Stimulated activated CD4-positive, alpha-beta T cell treated with anti-CD3 and anti-CD28 coated beads, Interleukin-2, amount 100 ng/mL, for 24 hours (primary cell): ENCODE measurements around the gene ATP6V1F.

Experiments used
- DNase-seq, 2 donors: peaks; one replicate each; pipeline ENCODE4 v3.0.0-alpha.2; 2020

The ATP6V1F gene, protein sequence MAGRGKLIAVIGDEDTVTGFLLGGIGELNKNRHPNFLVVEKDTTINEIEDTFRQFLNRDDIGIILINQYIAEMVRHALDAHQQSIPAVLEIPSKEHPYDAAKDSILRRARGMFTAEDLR

GRCh38 chr7:128862571-128863432, at the start of gene ATP6V1F:
TSS of gene ATP6V1F (plus strand) at chr7:128862856. CDS start at chr7:128862905, 49 bp downstream.
- DNase-seq: peak; percentile 99 to 100

DNA sequence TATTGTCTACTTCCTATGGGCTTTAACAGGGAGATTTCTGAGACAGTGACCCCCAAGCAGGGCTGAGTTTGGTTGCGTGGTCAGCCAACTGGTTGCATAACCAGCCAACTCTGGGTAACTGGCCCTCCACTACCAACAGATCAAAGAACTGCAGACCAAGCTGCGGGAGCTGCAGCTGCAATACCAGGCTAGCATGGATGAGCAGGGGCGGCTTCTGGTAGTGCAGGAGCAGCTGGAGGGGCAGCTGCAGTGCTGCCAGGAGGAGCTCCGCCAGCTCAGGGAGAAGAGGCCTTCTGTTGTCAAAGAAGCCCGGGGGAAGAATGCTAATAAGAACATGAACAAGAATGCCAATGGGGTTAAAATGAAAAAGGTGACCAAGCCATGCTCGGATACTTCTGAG, 48.2 kb upstream of the ATP6V1F start:
- no peak for DNase-seq

- DNase-seq: no peak
Measured at GRCh38 chr7:128815289-128815942, 47.2 kb upstream of the ATP6V1F start.

DNA sequence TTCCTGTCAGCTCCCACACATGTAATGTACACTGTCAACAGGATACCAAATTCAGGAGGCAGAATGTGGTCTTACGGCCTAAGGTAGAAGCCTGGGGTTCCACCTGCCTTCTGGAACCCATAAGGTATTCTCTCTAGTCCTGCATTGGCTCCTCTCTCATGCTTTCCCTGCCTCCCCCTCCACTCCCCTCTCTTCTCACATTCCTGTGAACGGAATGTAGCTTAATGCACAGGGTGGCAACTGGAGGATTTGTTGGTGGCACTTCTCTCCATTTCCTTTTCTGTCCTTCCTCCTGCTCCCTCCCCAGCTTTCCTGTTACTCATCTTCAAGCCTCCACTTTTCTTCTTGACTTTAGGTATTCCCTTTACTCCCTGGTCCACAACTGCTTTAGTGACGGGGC, 44.0 kb upstream of the ATP6V1F start:
- no peak for DNase-seq

DNA sequence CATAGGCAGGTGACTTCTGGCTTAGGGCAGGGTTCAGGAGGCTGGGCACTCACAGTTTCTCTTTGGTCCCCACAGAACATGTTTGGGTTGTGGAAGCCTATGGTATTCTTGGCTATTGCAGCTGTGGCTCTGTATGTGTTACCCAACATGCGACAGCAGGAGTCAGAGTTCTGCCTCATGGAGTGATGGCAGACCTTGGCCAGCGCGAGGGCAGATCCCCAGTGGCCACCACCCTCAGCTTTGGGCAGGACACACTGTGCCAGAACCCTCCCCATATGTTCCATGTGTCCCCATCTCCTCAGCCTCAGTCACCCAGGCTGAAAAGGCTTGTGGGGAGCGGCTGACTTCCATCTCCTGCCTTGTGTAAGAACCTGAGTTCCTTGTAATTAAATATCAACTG, 40.9 kb upstream of the ATP6V1F start:
- no peak for DNase-seq

GRCh38 chr7:128826512-128826911, 36.1 kb upstream of the ATP6V1F start:
- DNase-seq: no peak

- DNase-seq: no peak
Measured at GRCh38 chr7:128826916-128827247, 35.8 kb upstream of the ATP6V1F start.

GRCh38 chr7:128827248-128827958, 35.3 kb upstream of the ATP6V1F start:
- DNase-seq: no peak

DNA sequence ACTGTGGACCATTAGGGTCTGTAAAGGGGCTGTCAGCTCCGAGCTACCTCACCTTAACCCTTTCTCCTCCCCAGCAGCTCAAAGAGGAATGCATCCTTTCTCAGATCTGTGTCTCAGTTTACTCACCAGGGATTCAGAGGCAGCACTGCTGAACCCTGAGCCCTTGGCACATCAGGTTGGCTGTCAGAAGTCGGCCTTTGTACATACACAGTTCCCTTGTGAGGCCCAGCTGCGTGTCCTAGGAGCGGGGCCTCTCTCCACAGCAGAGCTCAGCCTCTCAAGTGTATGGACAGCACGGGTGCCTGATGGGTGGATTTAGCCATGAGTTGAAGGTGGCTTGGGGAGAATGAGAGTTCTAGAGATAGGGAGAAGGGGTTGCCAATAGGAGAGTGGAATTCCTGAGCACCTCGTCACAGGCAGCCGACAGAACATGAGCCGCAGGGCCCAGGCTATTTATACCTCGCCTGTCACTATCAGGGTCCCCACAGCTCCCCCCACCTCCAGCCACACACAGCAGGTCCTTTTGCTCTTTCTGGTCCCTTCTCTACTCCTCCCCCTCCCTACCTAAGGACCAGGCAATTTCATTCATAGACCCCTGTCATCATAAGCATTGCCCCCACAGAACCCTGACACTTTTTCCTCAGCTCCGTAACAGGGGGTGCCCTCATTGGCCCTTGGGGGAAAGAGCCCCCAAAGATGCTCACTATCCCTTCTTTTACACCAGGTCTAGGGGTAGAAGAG, 34.5 kb upstream of the ATP6V1F start:
- DNase-seq: no peak

- DNase-seq: no peak
Measured at GRCh38 chr7:128829391-128830166, 33.1 kb upstream of the ATP6V1F start.

GRCh38 chr7:128830231-128831177, 32.2 kb upstream of the ATP6V1F start, which contains the start of gene FLNC:
TSS of gene FLNC (plus strand) at chr7:128830406. CDS start at chr7:128830638, 232 bp downstream.
- DNase-seq: peak; percentile 35 to 45

DNA sequence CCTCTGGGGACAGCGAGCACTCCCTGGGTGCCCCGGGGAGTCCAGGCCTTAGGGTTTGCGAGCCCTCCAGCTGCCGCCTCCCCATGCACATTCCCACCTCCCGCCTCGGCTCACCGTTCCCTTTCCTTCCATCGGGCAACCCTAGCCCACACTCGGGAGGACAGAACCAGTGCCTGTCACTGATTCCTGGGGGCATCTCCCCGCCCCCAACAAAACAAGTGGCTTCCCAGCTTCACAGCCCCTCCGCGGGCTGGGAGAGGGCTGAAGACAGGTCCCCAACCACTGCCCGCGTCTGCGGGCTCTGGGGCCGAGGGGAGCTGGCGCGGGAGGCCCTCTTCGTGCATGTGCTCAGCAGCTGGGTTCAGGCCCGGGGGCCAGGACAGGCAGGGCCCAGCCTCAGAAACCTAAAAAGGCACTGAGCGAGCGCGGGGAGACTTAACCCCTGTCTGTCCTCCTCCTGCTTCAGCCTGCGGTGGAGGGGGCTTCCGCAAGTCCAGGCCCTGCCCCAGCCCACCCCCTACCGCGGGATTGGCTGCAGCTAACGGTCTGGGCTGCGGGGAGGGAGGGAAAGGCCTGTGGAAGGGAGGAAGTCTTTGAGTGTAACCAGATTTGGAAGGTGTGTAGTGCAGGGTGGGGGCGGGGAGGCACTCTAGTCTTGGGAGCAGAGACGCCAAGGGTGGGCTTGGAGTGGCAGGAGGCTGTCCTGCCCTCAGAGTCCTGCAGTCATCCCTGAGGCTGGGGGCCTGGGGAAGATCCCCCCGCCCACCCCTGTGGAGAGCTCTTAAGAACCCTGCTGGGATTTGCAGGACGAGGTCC, 31.3 kb upstream of the ATP6V1F start:
- DNase-seq: no peak

GRCh38 chr7:128831994-128832879, 30.4 kb upstream of the ATP6V1F start:
- no peak for DNase-seq

- DNase-seq: no peak
Measured at GRCh38 chr7:128832880-128833147, 29.8 kb upstream of the ATP6V1F start.

DNA sequence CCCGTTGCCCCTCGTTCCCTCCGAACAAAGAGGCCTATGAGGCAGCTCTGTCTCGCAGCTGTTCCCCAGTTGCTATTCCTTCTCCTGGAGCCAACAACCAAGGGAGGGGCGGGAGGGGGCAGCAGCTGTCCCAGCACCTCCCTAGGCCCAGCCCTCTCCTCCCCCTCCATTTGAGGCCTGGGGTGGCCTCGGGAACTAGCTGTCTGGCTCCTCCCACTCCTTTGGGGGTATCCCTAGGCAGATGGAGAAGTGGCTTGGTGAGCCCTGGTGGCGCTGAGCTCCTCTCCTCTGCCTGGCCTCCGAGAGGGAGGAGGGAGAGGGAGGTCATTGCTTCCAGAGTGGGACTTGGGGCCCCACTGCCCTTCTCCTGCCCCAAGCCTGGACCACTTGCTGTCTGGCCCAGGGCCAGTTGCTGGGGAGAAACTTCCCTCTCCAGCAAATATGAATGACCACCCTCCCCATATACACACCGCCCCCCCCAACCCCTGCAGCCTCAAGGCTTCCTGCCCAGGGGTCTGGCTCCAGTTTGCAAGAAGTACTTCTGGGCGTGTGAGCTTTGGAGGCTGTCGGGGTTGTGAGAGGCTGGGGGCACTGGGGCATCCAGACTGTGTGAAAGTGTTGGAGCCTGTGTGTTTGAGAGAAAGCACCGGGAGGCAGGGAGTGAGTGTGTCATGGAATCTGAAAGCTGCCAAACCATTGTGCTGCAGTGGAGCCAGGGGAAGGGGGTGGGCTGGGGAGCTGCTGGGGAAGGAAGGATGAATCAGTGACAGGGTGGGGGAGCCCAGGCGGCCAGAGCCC, 29.3 kb upstream of the ATP6V1F start:
- DNase-seq: no peak

DNA sequence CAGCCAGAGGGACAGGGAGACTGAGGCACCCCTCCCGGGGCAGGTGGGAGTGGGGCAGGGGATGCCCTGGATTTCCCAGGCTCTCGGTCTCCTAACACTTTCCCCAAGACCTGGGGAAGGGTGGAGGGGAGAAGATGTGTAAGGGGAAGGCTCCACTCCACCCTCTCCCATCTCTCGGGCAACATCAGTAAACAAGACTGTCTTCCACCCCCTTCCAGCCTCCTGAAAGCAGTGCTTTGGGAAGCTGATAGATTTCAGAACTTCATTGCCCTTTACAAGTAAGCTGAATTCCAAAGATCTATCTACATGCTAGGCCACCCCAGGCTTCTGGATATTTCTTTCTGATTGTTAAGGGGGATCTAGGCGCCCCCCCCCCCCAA, 28.7 kb upstream of the ATP6V1F start:
- no peak for DNase-seq

DNA sequence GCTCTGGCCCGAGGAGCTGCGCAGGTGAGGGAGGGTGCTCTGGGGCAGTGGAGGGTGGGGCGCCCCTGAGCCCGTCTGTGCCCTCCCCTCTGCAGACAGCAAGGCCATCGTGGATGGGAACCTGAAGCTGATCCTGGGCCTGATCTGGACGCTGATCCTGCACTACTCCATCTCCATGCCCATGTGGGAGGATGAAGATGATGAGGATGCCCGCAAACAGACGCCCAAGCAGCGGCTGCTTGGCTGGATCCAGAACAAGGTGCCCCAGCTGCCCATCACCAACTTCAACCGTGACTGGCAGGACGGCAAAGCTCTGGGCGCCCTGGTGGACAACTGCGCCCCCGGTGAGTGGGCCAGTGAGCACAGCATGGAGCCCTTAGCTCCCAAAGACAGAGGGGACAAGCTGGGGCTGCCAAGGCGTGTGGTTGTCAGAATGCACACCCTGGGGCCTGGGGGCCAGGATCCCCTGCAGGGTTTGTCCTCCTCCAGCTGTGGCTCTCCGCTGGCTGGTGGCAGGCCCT, 27.4 kb upstream of the ATP6V1F start:
- no peak for DNase-seq
